Stimulated activated CD4-positive, alpha-beta T cell treated with anti-CD3 and anti-CD28 coated beads, Interleukin-1b, Interleukin-23, amount 100 ng/mL, for 4 hours (primary cell): ENCODE measurements around the gene TEKTIP1.
"Not testable (repeated sequence)": the region's sequence is repeated elsewhere in the genome, so short reads cannot be mapped to it uniquely, and the experiment has no call there.

Experiments
- DNase-seq, 2 donors: peaks; one replicate each; pipeline ENCODE4 v3.0.0-alpha.2; 2020; ENCODE audit warnings: low read depth in 2 of 2

TEKTIP1 gene

GRCh38 chr19:3523361-3524077 is 15.5 kb upstream of the TEKTIP1 start:
- DNase-seq, result no peak

GRCh38 chr19:3524078-3524842 is 14.7 kb upstream of the TEKTIP1 start:
- DNase-seq, result no peak

- DNase-seq, result no peak
These were observed 14.0 kb upstream of the TEKTIP1 start for GRCh38 chr19:3524904-3525451.

GRCh38 chr19:3526507-3527237 is 12.3 kb upstream of the TEKTIP1 start:
- no peak for DNase-seq

GRCh38 chr19:3527238-3527910 is 11.6 kb upstream of the TEKTIP1 start:
- DNase-seq, result no peak

- DNase-seq, result no peak
These were observed 10.9 kb upstream of the TEKTIP1 start for GRCh38 chr19:3528080-3528479.

- DNase-seq, result no peak
These were observed 10.3 kb upstream of the TEKTIP1 start for GRCh38 chr19:3528539-3529211.

GRCh38 chr19:3529299-3529698 is 9.7 kb upstream of the TEKTIP1 start:
- not testable (repeated sequence) for DNase-seq

- no peak for DNase-seq
These were observed 8.6 kb upstream of the TEKTIP1 start for GRCh38 chr19:3530389-3530788.

- DNase-seq, result no peak
These were observed 7.3 kb upstream of the TEKTIP1 start for GRCh38 chr19:3531716-3532115.

- DNase-seq, result no peak
These were observed 6.7 kb upstream of the TEKTIP1 start for GRCh38 chr19:3532154-3532786.

- no peak for DNase-seq
These were observed 5.9 kb upstream of the TEKTIP1 start for GRCh38 chr19:3533033-3533432.

GRCh38 chr19:3533563-3534216 is 5.3 kb upstream of the TEKTIP1 start:
- DNase-seq, result no peak

- DNase-seq, result no peak
These were observed 4.4 kb upstream of the TEKTIP1 start for GRCh38 chr19:3534375-3535234.

GRCh38 chr19:3535235-3535535 is 3.8 kb upstream of the TEKTIP1 start:
- DNase-seq, result no peak

GRCh38 chr19:3535563-3535965 is 3.4 kb upstream of the TEKTIP1 start:
- no peak for DNase-seq

GRCh38 chr19:3535981-3536380 is 3.0 kb upstream of the TEKTIP1 start:
- DNase-seq, result no peak

- DNase-seq, result no peak
These were observed 2.4 kb upstream of the TEKTIP1 start for GRCh38 chr19:3536429-3537100.

GRCh38 chr19:3537101-3537437 is 1.9 kb upstream of the TEKTIP1 start:
- DNase-seq, result no peak
